A673 (cell line): ENCODE results near the gene HSF2BP. TPM values are rescaled to one million over a fixed set of nuclear protein-coding genes. Genes with fewer than 3 reads are reported as not detected.

Experiments used
- BruUV-seq: library from RNA; stranded (reverse); fragments of 400-500 nt; replicated peaks from 2 replicates; lab custom pipeline; 2021; lab: Mats Ljungman, UMichigan
- CTCF ChIA-PET: fragments of 300-600 bp; sonication (Branson Sonifier 250); formaldehyde crosslinking; loops from one replicate; lab custom pipeline; 2022; ENCODE audit warnings: antibody characterized with exemption; lab: Charles Lee
- POLR2A ChIA-PET: fragments of 300-600 bp; sonication (Branson Sonifier 250); formaldehyde crosslinking; loops from one replicate; lab custom pipeline; 2022; ENCODE audit warnings: antibody characterized with exemption; ENCODE audit not compliant: low non-redundant PET; lab: Charles Lee
- DNase-seq: peaks from one replicate; pipeline ENCODE4 v3.0.0-alpha.2; 2015; ENCODE audit warnings: low spot score
- H3K27ac ChIP-seq: fragments of 200-600 bp; sonication (generic); 2 replicates; pipeline ENCODE4 v1.5.1; 2016; ENCODE audit warnings: mixed run types, low read depth, mild to moderate bottlenecking, mixed read lengths, antibody characterized with exemption, low read length; ENCODE audit not compliant: poor library complexity, severe bottlenecking
- H3K27me3 ChIP-seq: fragments of 200-600 bp; sonication (generic); replicated peaks from 2 replicates; pipeline ENCODE4 v1.6.1; 2017; ENCODE audit warnings: mixed run types, low read depth, mild to moderate bottlenecking, mixed read lengths, antibody characterized with exemption, low read length; ENCODE audit not compliant: insufficient read depth, poor library complexity
- H3K36me3 ChIP-seq: fragments of 200-600 bp; sonication (generic); 2 replicates; pipeline ENCODE4 v1.6.1; 2016; ENCODE audit warnings: mixed run types, mild to moderate bottlenecking, mixed read lengths, antibody characterized with exemption, low read length; ENCODE audit not compliant: insufficient read depth, poor library complexity, severe bottlenecking
- H3K4me1 ChIP-seq: fragments of 200-600 bp; sonication (generic); 2 replicates; pipeline ENCODE4 v1.6.1; 2017; ENCODE audit warnings: mixed run types, mild to moderate bottlenecking, mixed read lengths, antibody characterized with exemption, low read length; ENCODE audit not compliant: insufficient read depth, poor library complexity, severe bottlenecking
- H3K4me3 ChIP-seq: fragments of 200-600 bp; sonication (generic); 2 replicates; pipeline ENCODE4 v1.5.1; 2016; ENCODE audit warnings: low read depth, mixed run types, mild to moderate bottlenecking, mixed read lengths, low read length; ENCODE audit not compliant: poor library complexity, severe bottlenecking
- H3K9me3 ChIP-seq: fragments of 200-600 bp; sonication (generic); 2 replicates; pipeline ENCODE4 v1.6.1; 2016; ENCODE audit warnings: mixed run types, low read depth, mild to moderate bottlenecking, mixed read lengths, antibody characterized with exemption, low read length; ENCODE audit not compliant: poor library complexity, severe bottlenecking
- CTCF ChIP-seq: fragments of 300-800, 200-600 bp; sonication (generic); conservative IDR thresholded peaks from 2 replicates; pipeline ENCODE4 v1.5.1; 2017; ENCODE audit warnings: low read depth, mild to moderate bottlenecking, antibody characterized with exemption, low read length, moderate library complexity, mixed read lengths
- EZH2 ChIP-seq: fragments of 200-600 bp; sonication (generic); IDR thresholded peaks from 2 replicates; pipeline ENCODE4 v1.6.1; 2017; ENCODE audit warnings: borderline replicate concordance, low read depth, mild to moderate bottlenecking, mixed read lengths, antibody characterized with exemption, low read length; ENCODE audit not compliant: poor library complexity, severe bottlenecking
- intact Hi-C: fragments of 100-400 bp; cut with micrococcal nuclease; formaldehyde crosslinking; loops from one replicate; pipeline ENCODE4 v1.10.0; 2022; ENCODE audit not compliant: unreplicated experiment
- total RNA-seq: library from RNA; stranded (reverse); gene quantifications from 2 replicates; pipeline ENCODE4 v1.2.3, GENCODE V29; 2021

HSF2BP gene
- total RNA-seq, 1 experiment from 2014 or later: 2.4 TPM

GRCh38 chr21:43643193-43643592 is 16.1 kb downstream of the HSF2BP start:
- Histone ChIP-seq H3K27me3 (no peaks in the 10 kb centered on the region), H3K27ac (no peak overlapping the region), H3K4me1 (peaks cover 15% of the 10 kb centered on the region), H3K9me3 (no peaks in the 10 kb centered on the region), H3K4me3 (no peak overlapping the region), H3K36me3 (no peaks in the 10 kb centered on the region)
- intact Hi-C loops: loop anchor here (10.0 kb wide), 2 partner anchors 328 to 1048 kb away; no protein-coding TSS in a partner anchor
- POLR2A ChIA-PET: no interaction called here
- CTCF ChIA-PET: no interaction called here
- no TSS peak for BruUV-seq
- no peak for DNase-seq
- TF ChIP-seq CTCF (no peak), EZH2 (no peak)

GRCh38 chr21:43640400-43640799 is 18.9 kb downstream of the HSF2BP start:
- ChIA-PET POLR2A (no interaction called here), CTCF (no interaction called here)
- no TSS peak for BruUV-seq
- TF ChIP-seq CTCF (no peak), EZH2 (no peak)
- intact Hi-C loops: loop anchor here (10.0 kb wide), 2 partner anchors 326 to 1046 kb away; no protein-coding TSS in a partner anchor
- Histone ChIP-seq H3K4me3 (no peak overlapping the region), H3K27ac (no peak overlapping the region), H3K4me1 (peaks cover 4% of the 10 kb centered on the region), H3K27me3 (no peaks in the 10 kb centered on the region), H3K9me3 (no peaks in the 10 kb centered on the region), H3K36me3 (no peaks in the 10 kb centered on the region)
- DNase-seq: no peak

GRCh38 chr21:43639470-43640353 is 19.6 kb downstream of the HSF2BP start:
- Histone ChIP-seq H3K4me3 (no peak overlapping the region), H3K9me3 (no peaks in the 10 kb centered on the region), H3K4me1 (no peaks in the 10 kb centered on the region), H3K27ac (no peak overlapping the region), H3K36me3 (no peaks in the 10 kb centered on the region), H3K27me3 (no peaks in the 10 kb centered on the region)
- CTCF ChIA-PET: no interaction called here
- no peak for TF ChIP-seq EZH2
- TF ChIP-seq CTCF: no peak
- BruUV-seq: no TSS peak
- no peak for DNase-seq
- intact Hi-C loops: loop anchor here (10.0 kb wide), 2 partner anchors 325 to 1045 kb away; no protein-coding TSS in a partner anchor
- POLR2A ChIA-PET: interaction anchor here (0.6 kb wide), 1 partner anchor 63 kb away, joined by 3 read pairs; no protein-coding TSS in a partner anchor
